Neuron (in vitro differentiated cells): ENCODE measurements around the gene KCNH6.

ENCODE experiments used
- H2AFZ ChIP-seq: one replicate; pipeline ENCODE4 v1.6.1; 2013; ENCODE audit warnings: low read depth, mild to moderate bottlenecking, inconsistent platforms, low read length, moderate library complexity
- H3K27me3 ChIP-seq: one replicate; pipeline ENCODE4 v1.6.1; 2013; ENCODE audit warnings: low read length; ENCODE audit not compliant: insufficient read depth
- H3K36me3 ChIP-seq: one replicate; pipeline ENCODE4 v1.6.1; 2013; ENCODE audit warnings: low read length; ENCODE audit not compliant: insufficient read depth
- H3K4me1 ChIP-seq: one replicate; pipeline ENCODE4 v1.6.1; 2013; ENCODE audit warnings: low read length; ENCODE audit not compliant: insufficient read depth
- H3K4me3 ChIP-seq: 2 replicates; pipeline ENCODE4 v1.5.1; 2013; ENCODE audit warnings: mild to moderate bottlenecking, low read length, moderate library complexity
- H3K9me3 ChIP-seq: one replicate; pipeline ENCODE4 v1.6.1; 2013; ENCODE audit warnings: low read length

KCNH6 gene

DNA sequence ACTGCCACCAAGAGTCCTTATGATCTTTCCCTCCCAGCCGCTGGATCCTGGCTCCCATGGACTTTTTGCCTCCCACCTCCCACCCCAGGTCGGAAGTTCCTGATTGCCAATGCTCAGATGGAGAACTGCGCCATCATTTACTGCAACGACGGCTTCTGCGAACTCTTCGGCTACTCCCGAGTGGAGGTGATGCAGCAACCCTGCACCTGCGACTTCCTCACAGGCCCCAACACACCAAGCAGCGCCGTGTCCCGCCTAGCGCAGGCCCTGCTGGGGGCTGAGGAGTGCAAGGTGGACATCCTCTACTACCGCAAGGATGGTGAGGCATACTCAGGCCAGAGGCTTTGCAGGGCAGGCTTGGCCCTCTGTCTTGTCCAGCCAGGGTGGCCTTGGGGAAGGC is 893 bp downstream of the KCNH6 start:
- peaks cover 3% of the 10 kb centered on the region for H3K4me1 ChIP-seq
- no peaks in the 10 kb centered on the region for H3K36me3 ChIP-seq
- H2AFZ ChIP-seq: no peak overlapping the region
- H3K9me3 ChIP-seq: no peaks in the 10 kb centered on the region
- peaks cover 23% of the 10 kb centered on the region for H3K27me3 ChIP-seq
- H3K4me3 ChIP-seq: no peak overlapping the region

DNA sequence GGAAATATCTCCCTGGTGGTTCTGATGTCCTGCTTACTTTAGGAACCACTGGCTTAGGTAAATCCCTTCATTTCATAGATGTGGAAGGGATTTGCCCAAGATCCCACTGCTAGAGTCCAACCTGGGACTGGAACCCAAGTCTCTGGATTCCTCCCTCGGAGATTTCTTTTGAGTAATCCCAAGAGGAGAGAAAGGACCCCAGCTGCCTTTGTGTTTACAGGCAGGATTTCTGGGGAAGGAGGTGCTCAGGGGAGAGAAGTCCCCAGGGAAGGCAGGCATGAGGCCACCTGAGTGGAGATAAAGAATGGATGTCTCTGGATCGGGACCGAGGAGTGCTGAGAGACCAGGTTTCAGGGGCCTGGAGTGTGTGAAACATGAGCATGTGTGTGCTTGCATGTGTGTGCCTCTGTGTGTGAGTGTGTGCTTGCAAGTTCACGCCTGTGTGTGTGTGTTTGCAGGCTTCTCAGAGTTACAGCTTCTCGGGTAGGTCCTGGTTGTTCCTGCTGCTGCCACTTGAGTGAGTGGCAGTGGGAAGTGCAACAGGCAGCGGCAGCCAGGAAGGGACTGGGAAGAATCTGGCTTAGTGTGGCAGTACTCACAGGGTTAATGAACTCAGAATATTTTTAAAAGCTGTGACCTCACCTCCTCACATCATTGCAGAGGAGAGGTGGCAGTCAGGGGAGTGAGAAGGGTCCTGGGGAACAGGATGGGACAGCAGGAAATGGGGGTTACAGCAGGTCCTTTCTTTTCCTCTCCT is 2.2 kb downstream of the KCNH6 start:
- Histone ChIP-seq H3K4me1 (peaks cover 3% of the 10 kb centered on the region), H3K9me3 (no peaks in the 10 kb centered on the region), H3K27me3 (peaks cover 23% of the 10 kb centered on the region), H3K4me3 (no peak overlapping the region), H2AFZ (no peak overlapping the region), H3K36me3 (no peaks in the 10 kb centered on the region)

DNA sequence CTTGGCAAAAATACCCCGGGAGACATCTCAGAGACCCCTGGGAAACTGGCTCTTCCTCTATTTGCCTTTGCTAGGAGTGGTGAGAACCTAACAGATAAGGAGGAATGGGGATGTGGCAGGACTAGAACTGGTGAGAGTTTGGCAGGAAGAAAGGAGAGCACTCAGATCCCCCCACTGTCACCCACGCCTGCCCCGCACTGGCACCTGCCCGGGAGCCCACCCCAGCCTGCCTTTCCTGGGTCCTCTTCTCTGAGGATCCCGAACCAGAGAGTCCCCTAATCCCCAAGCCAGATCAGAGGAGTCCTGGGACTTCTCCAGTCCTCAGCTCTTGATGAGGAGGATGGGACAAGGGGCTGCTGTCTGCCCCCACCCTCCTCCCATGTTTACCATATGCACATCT is 3.7 kb downstream of the KCNH6 start:
- Histone ChIP-seq H3K9me3 (no peaks in the 10 kb centered on the region), H3K36me3 (no peaks in the 10 kb centered on the region), H2AFZ (no peak overlapping the region), H3K4me1 (peaks cover 3% of the 10 kb centered on the region), H3K27me3 (peaks cover 20% of the 10 kb centered on the region), H3K4me3 (no peak overlapping the region)

DNA sequence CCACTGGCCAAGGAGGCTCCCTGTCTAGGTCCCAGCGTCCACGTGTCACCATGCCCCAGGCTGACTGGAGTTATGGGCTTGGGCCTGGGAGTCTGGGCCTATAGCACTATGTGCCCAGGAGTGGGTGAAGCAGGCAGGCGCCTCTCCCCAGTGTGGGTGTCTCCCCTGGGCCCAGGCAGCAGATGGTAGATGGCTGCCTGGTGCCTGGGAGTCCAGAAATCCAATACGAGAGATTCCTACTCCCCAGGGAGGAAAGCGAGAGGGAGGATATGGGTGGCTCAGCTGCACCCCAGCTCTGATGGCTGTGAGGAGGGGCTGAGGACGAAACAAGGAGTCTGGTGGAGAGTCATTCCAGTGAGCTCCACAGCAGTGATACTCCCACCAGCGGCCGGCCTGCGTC is 5.0 kb downstream of the KCNH6 start:
- no peaks in the 10 kb centered on the region for H3K36me3 ChIP-seq
- H3K4me3 ChIP-seq: no peak overlapping the region
- peaks cover 3% of the 10 kb centered on the region for H3K4me1 ChIP-seq
- no peaks in the 10 kb centered on the region for H3K9me3 ChIP-seq
- no peak overlapping the region for H2AFZ ChIP-seq
- peaks cover 20% of the 10 kb centered on the region for H3K27me3 ChIP-seq

DNA sequence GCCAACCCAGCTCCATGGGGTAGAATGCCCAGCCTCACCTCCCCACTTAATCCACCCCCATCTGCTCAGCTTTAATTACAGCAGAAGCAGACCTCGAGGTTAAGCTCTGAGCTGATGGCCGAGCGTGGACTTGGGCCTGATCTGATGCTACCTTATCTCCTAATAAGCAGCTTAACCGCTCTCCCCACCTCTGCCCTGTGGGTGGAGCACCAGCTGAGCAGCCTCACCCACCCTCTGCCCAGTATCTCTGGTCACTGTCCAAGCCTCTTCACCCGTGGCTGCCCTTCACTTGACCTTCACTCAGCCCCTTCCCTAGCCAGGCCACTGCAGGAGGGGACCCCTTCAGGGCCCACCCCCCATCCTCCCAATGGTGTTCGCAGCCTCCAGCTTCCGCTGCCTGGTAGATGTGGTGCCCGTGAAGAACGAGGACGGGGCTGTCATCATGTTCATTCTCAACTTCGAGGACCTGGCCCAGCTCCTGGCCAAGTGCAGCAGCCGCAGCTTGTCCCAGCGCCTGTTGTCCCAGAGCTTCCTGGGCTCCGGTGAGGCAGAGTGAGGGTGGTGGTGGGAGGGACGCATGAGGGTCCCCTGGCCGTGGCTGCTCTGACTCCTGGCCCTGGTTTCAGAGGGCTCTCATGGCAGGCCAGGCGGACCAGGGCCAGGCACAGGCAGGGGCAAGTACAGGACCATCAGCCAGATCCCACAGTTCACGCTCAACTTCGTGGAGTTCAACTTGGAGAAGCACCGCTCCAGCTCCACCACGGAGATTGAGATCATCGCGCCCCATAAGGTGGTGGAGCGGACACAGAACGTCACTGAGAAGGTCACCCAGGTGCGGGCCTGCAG is 6.8 kb downstream of the KCNH6 start:
- peaks cover 18% of the 10 kb centered on the region for H3K27me3 ChIP-seq
- no peaks in the 10 kb centered on the region for H3K4me1 ChIP-seq
- no peaks in the 10 kb centered on the region for H3K9me3 ChIP-seq
- H3K36me3 ChIP-seq: no peaks in the 10 kb centered on the region
- no peak overlapping the region for H3K4me3 ChIP-seq
- H2AFZ ChIP-seq: no peak overlapping the region

DNA sequence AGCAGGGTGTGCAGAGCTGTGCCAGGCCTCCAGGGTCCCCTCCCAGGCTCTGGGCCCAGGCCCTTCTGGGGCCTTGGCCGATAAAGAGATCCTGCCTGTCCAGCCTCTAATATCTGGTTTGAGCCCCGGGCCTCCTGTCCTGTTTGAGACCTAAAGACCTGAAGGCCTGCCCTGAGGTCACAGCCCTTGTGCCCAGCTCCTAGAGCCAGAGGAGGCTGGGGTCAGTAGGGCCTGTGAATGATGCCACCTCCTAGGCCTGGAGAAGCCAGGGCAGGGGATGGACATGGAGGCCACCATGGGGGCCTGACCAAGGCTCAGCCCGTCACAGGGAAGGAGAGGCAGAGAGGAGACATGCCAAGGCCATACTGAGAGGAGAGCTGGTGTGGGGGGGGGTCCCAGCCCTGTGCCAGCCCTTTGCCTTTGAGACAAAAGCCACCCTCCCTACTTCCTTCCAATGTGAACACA is 7.4 kb downstream of the KCNH6 start:
- Histone ChIP-seq H3K9me3 (no peaks in the 10 kb centered on the region), H3K36me3 (no peaks in the 10 kb centered on the region), H3K4me3 (no peak overlapping the region), H2AFZ (no peak overlapping the region), H3K4me1 (no peaks in the 10 kb centered on the region), H3K27me3 (peaks cover 15% of the 10 kb centered on the region)

DNA sequence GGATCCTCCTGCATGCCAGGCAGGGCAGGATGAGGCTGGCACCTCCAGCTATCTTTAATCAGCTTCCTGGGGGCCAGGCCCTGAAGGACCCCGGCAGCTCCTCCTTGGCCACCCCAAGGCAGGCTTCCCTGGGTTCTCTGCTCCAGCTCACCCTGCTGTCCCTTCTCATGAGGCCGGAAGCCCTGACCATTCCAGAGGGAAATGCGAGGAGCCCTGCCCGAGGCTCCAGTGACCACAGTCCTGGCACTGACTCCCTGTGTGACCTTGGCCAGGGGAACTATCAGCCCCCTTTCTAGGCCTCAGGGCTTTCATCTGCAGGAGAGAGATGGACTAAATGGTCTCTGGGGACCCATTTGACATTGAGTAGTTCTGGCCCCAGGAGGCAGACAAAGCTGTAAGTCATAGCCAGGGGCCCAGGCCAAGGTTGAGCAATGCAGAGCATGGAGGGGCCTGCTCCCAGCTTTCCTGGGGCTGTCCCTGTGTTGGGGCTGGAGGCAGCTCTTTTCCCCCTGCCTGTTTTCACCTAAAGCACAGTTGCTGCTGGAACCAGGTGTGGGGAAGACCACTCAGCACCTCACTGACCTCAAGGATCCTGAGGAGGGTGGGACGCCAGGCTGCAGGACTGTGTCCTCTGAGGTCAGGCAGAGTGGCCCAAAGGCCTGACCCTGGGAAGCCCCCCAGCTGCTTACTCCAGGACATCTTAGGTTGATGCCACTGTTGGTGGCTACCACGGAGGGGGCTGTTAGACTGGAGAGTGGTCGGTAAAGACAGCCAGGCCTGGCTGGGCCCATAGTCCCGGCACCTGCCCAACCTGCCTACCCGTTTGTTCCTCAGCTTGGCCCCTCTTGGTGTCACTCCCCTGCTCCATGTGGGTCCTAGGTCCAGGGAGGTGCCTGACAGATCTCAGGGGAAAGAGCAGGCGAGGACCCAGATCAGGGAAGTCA is 8.1 kb downstream of the KCNH6 start:
- H3K27me3 ChIP-seq: peaks cover 9% of the 10 kb centered on the region
- no peaks in the 10 kb centered on the region for H3K9me3 ChIP-seq
- no peaks in the 10 kb centered on the region for H3K36me3 ChIP-seq
- no peaks in the 10 kb centered on the region for H3K4me1 ChIP-seq
- no peak overlapping the region for H3K4me3 ChIP-seq
- H2AFZ ChIP-seq: no peak overlapping the region

DNA sequence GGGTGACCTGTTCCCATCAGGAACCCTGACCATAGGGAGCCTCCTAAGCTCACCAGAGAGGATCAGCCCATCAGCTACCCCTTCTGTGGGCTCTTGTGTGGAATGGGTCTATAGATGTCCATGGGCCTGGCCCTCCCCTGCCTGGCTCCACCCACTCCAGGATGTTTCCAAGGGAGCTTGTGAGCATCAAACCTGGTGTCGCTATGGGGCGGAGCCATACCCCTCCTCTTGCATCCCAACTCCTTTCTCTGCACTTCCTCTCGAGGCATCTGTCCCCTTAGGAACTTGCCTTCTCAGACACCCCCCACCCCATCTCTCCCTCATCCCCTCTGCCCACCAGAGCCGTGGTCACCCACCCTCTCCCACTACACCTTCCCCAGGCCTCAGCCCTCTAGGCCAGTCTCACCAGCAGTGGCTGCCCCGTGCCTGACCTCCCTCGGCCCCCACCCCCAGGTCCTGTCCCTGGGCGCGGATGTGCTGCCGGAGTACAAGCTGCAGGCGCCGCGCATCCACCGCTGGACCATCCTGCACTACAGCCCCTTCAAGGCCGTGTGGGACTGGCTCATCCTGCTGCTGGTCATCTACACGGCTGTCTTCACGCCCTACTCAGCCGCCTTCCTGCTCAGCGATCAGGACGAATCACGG is 10.4 kb downstream of the KCNH6 start:
- Histone ChIP-seq H3K4me1 (no peaks in the 10 kb centered on the region), H3K27me3 (no peaks in the 10 kb centered on the region), H3K9me3 (no peaks in the 10 kb centered on the region), H3K36me3 (no peaks in the 10 kb centered on the region), H3K4me3 (no peak overlapping the region), H2AFZ (no peak overlapping the region)

DNA sequence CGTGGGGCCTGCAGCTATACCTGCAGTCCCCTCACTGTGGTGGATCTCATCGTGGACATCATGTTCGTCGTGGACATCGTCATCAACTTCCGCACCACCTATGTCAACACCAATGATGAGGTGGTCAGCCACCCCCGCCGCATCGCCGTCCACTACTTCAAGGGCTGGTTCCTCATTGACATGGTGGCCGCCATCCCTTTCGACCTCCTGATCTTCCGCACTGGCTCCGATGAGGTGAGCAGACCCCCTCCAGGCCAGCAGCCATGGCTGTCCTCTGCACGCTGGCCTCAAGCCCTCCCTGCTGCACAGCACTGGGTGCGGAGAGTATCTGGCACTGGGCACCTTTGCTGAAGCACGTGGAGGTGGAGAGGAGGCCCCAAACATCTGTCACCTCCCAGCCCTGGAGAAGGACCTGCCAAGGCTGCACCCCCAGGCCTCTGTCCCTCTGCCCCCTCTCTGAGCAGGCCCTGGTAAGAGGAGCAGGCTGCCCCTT is 11.0 kb downstream of the KCNH6 start:
- Histone ChIP-seq H3K4me3 (no peak overlapping the region), H3K9me3 (no peaks in the 10 kb centered on the region), H3K36me3 (no peaks in the 10 kb centered on the region), H3K4me1 (no peaks in the 10 kb centered on the region), H3K27me3 (no peaks in the 10 kb centered on the region), H2AFZ (no peak overlapping the region)

DNA sequence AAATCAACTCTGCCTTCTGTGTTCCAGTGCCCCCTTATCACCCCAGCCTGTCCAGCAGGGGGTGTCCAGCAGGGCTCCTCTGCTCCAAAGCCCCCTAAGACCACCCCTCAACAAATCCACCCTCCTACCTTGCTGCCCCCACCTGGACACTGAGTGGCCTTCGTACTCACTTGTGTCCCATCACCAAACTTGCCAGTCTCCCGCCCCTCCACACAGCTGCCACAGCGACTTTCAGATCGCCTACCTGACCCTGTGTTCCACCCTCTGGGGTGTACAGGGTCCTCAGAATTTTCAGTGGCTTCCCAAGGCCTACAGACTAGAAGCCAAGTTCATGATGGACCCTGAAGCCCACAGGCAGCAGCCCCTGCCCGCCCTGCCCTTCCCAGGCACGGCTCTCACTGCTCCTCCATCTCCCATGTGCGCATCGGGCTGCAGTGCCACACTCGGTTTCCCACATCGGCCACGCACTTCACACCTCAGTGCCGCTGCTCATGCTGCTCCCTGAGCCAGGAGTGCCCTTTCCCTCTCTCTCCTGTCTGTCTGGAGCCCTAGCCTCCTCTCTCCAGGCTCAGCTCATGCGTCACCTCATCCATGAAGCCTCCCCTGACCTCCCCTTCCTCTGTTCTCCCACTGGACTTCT is 11.8 kb downstream of the KCNH6 start:
- Histone ChIP-seq H3K36me3 (no peaks in the 10 kb centered on the region), H3K27me3 (peaks cover 4% of the 10 kb centered on the region), H3K9me3 (no peaks in the 10 kb centered on the region), H3K4me1 (no peaks in the 10 kb centered on the region), H3K4me3 (no peak overlapping the region), H2AFZ (no peak overlapping the region)

DNA sequence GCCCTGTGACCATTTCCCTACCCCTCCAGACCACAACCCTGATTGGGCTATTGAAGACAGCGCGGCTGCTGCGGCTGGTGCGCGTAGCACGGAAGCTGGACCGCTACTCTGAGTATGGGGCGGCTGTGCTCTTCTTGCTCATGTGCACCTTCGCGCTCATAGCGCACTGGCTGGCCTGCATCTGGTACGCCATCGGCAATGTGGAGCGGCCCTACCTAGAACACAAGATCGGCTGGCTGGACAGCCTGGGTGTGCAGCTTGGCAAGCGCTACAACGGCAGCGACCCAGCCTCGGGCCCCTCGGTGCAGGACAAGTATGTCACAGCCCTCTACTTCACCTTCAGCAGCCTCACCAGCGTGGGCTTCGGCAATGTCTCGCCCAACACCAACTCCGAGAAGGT is 12.5 kb downstream of the KCNH6 start:
- Histone ChIP-seq H3K4me1 (peaks cover 2% of the 10 kb centered on the region), H3K4me3 (no peak overlapping the region), H3K9me3 (no peaks in the 10 kb centered on the region), H3K27me3 (peaks cover 4% of the 10 kb centered on the region), H2AFZ (no peak overlapping the region), H3K36me3 (no peaks in the 10 kb centered on the region)

DNA sequence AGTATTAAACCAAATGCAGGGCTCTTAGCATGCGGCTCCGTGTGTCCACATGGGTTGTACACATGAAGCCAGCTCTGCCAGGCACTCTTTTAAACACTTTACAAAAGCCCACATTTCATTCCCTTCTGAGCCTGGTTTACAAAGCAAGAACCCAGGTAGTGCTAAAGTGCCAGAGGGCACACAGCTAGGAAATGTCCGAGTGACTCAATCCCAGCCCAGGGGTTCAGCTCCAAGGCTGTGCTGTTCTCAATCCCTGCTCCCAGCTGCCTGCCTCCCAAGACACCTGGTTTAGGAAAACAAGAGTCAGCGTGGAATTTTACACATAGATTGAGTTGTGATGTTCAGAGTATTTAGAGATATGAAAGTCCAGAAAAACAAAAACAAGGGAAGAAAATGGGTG is 13.8 kb downstream of the KCNH6 start:
- no peak overlapping the region for H2AFZ ChIP-seq
- H3K4me1 ChIP-seq: peaks cover 6% of the 10 kb centered on the region
- H3K27me3 ChIP-seq: peaks cover 4% of the 10 kb centered on the region
- no peak overlapping the region for H3K4me3 ChIP-seq
- no peaks in the 10 kb centered on the region for H3K36me3 ChIP-seq
- no peaks in the 10 kb centered on the region for H3K9me3 ChIP-seq
